HepG2 (cell line): ENCODE measurements around the gene UBQLN4. TPM values are rescaled to one million over a fixed set of nuclear protein-coding genes. Genes with fewer than 3 reads are reported as not detected.
A peak's percentile ranks its signal among the peaks of the same experiment; 100 is the strongest.

ENCODE experiments used
- BHLHE40 ChIP-seq: IDR thresholded peaks from 2 replicates; pipeline ENCODE4 v1.6.1; 2011; ENCODE audit warnings: low read length, improper control_type of control experiment
- CC2D1A ChIP-seq: sonication (generic); formaldehyde crosslinking; IDR thresholded peaks from 2 replicates; pipeline ENCODE4 v1.8.1; 2023; ENCODE audit warnings: mild to moderate bottlenecking, missing genetic modification reagents
- CEBPG ChIP-seq: IDR thresholded peaks from 2 replicates; pipeline ENCODE4 v1.6.1; 2016
- ESRRA ChIP-seq: sonication (generic); formaldehyde crosslinking; IDR thresholded peaks from 2 replicates; pipeline ENCODE4 v1.5.1; 2020; ENCODE audit warnings: mild to moderate bottlenecking, low read depth, missing genetic modification reagents
- ETV5 ChIP-seq: IDR thresholded peaks from 2 replicates; pipeline ENCODE4 v1.6.1; 2018; ENCODE audit warnings: missing biosample characterization, missing genetic modification reagents, inconsistent platforms, borderline replicate concordance
- FOXP1 ChIP-seq, 2 experiments: fragments of 450-650 bp in 1 of 2; IDR thresholded peaks; 2 replicates each; pipeline ENCODE4 v1.6.1; 2017 to 2018; ENCODE audit warnings: antibody characterized with exemption in 1 of 2
- HDAC1 ChIP-seq: sonication (generic); formaldehyde crosslinking; IDR thresholded peaks from 2 replicates; pipeline ENCODE4 v1.5.1; 2020; ENCODE audit warnings: mild to moderate bottlenecking, missing genetic modification reagents
- HDAC2 ChIP-seq: sonication (generic); formaldehyde crosslinking; IDR thresholded peaks from 2 replicates; pipeline ENCODE4 v1.4.0; 2020; ENCODE audit warnings: missing genetic modification reagents
- HIC2 ChIP-seq: sonication (generic); formaldehyde crosslinking; IDR thresholded peaks from 2 replicates; pipeline ENCODE4 v1.9.0; 2022; ENCODE audit warnings: low read depth, missing genetic modification reagents
- HNF4G ChIP-seq, 2 experiments: sonication (generic) in 1 of 2; formaldehyde crosslinking in 1 of 2; IDR thresholded peaks; 2 replicates each; pipeline versions ENCODE4 v1.4.0 to v1.6.1; 2011 to 2020; ENCODE audit warnings: borderline replicate concordance in 2 of 2, low read depth in 2 of 2, mild to moderate bottlenecking in 2 of 2, low read length in 1 of 2, missing genetic modification reagents in 1 of 2, moderate library complexity in 1 of 2
- KDM1A ChIP-seq: IDR thresholded peaks from 2 replicates; pipeline ENCODE4 v1.6.1; 2016; ENCODE audit warnings: missing compliant biosample characterization
- NFIC ChIP-seq: IDR thresholded peaks from 2 replicates; pipeline ENCODE4 v1.6.1; 2012; ENCODE audit warnings: mild to moderate bottlenecking, low read length, inconsistent platforms
- NONO ChIP-seq, 2 experiments: fragments of 450-650 bp in 1 of 2; sonication (generic) in 1 of 2; formaldehyde crosslinking in 1 of 2; IDR thresholded peaks in 1 of 2; conservative IDR thresholded peaks in 1 of 2; 2 replicates each; pipeline versions ENCODE4 v1.6.1 to v1.8.0; 2017 to 2022; ENCODE audit warnings: mild to moderate bottlenecking in 1 of 2, missing genetic modification reagents in 1 of 2, moderate library complexity in 1 of 2
- SKI ChIP-seq: fragments of 450-650 bp; IDR thresholded peaks from one replicate; pipeline ENCODE4 v1.6.1; 2018; ENCODE audit warnings: mild to moderate bottlenecking; ENCODE audit not compliant: partially characterized antibody
- ZNF143 ChIP-seq: sonication (generic); formaldehyde crosslinking; IDR thresholded peaks from 2 replicates; pipeline ENCODE4 v1.4.0; 2020; ENCODE audit warnings: missing genetic modification reagents
- ZNF234 ChIP-seq: sonication (generic); formaldehyde crosslinking; conservative IDR thresholded peaks from 2 replicates; pipeline ENCODE4 v1.5.1; 2020; ENCODE audit warnings: mild to moderate bottlenecking, missing genetic modification reagents
- ZNF512 ChIP-seq: sonication (generic); formaldehyde crosslinking; IDR thresholded peaks from 2 replicates; pipeline ENCODE4 v1.4.0; 2020; ENCODE audit warnings: mild to moderate bottlenecking, missing genetic modification reagents
- ZNF652 ChIP-seq: IDR thresholded peaks from 2 replicates; pipeline ENCODE4 v1.6.1; 2016; ENCODE audit warnings: low read depth, borderline replicate concordance
- ZNF816 ChIP-seq: sonication (generic); formaldehyde crosslinking; IDR thresholded peaks from 2 replicates; pipeline ENCODE4 v1.8.0; 2022; ENCODE audit warnings: missing genetic modification reagents, mild to moderate bottlenecking, borderline replicate concordance
- ZSCAN31 ChIP-seq: sonication (generic); formaldehyde crosslinking; IDR thresholded peaks from 2 replicates; pipeline ENCODE4 v1.5.0; 2020; ENCODE audit warnings: low read depth, mild to moderate bottlenecking, missing genetic modification reagents
- polyA plus RNA-seq, 8 experiments: library from polyadenylated mRNA; depleted of rRNA in 3 of 8; stranded (reverse) in 7 of 8; unstranded in 1 of 8; fragments of >200 nt; fragmentation: Illumina TruSeq in 4 of 8; extraction: Trizol in 4 of 8; gene quantifications; 2 replicates each; pipeline versions ENCODE4 v1.2.1 to v1.2.3, GENCODE V29; 2011 to 2016; ENCODE audit warnings: low read depth in 4 of 8, missing spikeins in 1 of 8, mixed read lengths in 1 of 8; ENCODE audit not compliant: insufficient read depth in 1 of 8
- total RNA-seq, 5 experiments: library from RNA; depleted of rRNA; stranded (reverse); fragments of >200 nt; fragmentation: Illumina TruSeq; extraction: Trizol; gene quantifications; 2 replicates each; pipeline ENCODE4 v1.2.3, GENCODE V29; 2016; ENCODE audit warnings: low read depth in 1 of 5
- TF ChIP-seq, protein P1 (sequence below): sonication (generic); formaldehyde crosslinking; IDR thresholded peaks from 2 replicates; pipeline ENCODE4 v1.4.0; 2020; ENCODE audit warnings: mild to moderate bottlenecking, missing genetic modification reagents
- TF ChIP-seq, protein P2 (sequence below): sonication (generic); formaldehyde crosslinking; IDR thresholded peaks from 2 replicates; pipeline ENCODE4 v1.8.1; 2022; ENCODE audit warnings: low read depth, mild to moderate bottlenecking, missing genetic modification reagents

UBQLN4 gene
- total and polyA plus RNA-seq, 2 of the 13 experiments (the other 11 are each of a cell fraction or from before 2014, with no cell fraction given) = 31.5 to 39.8 TPM

DNA sequence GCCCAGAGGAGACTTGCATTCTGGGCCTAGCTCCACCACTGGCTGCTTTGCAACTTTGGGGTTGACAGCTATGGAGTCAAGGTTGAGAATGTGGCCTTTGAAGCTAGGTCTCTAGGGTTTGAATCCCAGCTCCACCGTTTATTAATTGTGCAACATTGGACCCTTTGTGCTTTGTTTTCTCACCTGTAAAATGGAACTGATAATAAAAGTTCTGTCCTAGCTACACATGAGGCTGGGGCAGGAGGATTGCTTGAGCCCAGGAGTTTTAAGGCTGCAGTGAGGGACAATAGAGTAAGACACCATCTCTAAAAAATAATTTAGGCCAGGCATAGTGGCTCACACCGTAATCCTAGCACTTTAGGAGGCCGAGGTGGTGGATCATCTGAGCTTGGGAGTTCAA lies 45.7 kb upstream of the UBQLN4 start (continued):
- TF ChIP-seq ESRRA (CRISPR knock-in tag) = no peak
- TF ChIP-seq CC2D1A = no peak
- TF ChIP-seq ZNF652 (CRISPR knock-in tag) = no peak
- TF ChIP-seq SKI = no peak
- TF ChIP-seq, protein P1, sequence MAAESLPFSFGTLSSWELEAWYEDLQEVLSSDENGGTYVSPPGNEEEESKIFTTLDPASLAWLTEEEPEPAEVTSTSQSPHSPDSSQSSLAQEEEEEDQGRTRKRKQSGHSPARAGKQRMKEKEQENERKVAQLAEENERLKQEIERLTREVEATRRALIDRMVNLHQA (CRISPR knock-in tag) = no peak
- peak; percentile 40; the same call in 1 of the 2 replicates for TF ChIP-seq CEBPG (CRISPR knock-in tag)
- no peak for TF ChIP-seq ZNF143 (CRISPR knock-in tag)
- peak; percentile 55 for TF ChIP-seq HNF4G (IDR thresholded peaks at IDR 0.05; ENCODE audit: borderline replicate concordance, low read depth, low read length)
- no peak for TF ChIP-seq HNF4G (CRISPR knock-in tag; IDR thresholded peaks at IDR 0.05; ENCODE audit: borderline replicate concordance, low read depth)
- TF ChIP-seq KDM1A (CRISPR knock-in tag) = peak; percentile 61; the same call in 1 of the 2 replicates
- TF ChIP-seq, protein P2, sequence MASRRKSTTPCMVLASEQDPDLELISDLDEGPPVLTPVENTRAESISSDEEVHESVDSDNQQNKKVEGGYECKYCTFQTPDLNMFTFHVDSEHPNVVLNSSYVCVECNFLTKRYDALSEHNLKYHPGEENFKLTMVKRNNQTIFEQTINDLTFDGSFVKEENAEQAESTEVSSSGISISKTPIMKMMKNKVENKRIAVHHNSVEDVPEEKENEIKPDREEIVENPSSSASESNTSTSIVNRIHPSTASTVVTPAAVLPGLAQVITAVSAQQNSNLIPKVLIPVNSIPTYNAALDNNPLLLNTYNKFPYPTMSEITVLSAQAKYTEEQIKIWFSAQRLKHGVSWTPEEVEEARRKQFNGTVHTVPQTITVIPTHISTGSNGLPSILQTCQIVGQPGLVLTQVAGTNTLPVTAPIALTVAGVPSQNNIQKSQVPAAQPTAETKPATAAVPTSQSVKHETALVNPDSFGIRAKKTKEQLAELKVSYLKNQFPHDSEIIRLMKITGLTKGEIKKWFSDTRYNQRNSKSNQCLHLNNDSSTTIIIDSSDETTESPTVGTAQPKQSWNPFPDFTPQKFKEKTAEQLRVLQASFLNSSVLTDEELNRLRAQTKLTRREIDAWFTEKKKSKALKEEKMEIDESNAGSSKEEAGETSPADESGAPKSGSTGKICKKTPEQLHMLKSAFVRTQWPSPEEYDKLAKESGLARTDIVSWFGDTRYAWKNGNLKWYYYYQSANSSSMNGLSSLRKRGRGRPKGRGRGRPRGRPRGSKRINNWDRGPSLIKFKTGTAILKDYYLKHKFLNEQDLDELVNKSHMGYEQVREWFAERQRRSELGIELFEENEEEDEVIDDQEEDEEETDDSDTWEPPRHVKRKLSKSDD = no peak
- TF ChIP-seq FOXP1 (IDR thresholded peaks at IDR 0.05) = no peak
- TF ChIP-seq FOXP1 (CRISPR knock-in tag; IDR thresholded peaks at IDR 0.05) = no peak
- no peak for TF ChIP-seq HDAC1
- TF ChIP-seq ETV5 (CRISPR knock-in tag) = no peak
- no peak for TF ChIP-seq BHLHE40
- TF ChIP-seq ZSCAN31 (CRISPR knock-in tag) = no peak
- TF ChIP-seq NONO (IDR thresholded peaks at IDR 0.05) = no peak
- TF ChIP-seq NONO (CRISPR knock-in tag; conservative IDR thresholded peaks at IDR 0.05) = no peak
- TF ChIP-seq HDAC2 (CRISPR knock-in tag) = no peak
- TF ChIP-seq HIC2 (CRISPR knock-in tag) = no peak
- TF ChIP-seq NFIC = no peak
- no peak for TF ChIP-seq ZNF234 (CRISPR knock-in tag)
- no peak for TF ChIP-seq ZNF816 (CRISPR knock-in tag)
- TF ChIP-seq ZNF512 (CRISPR knock-in tag) = no peak
